K562 (cell line): ENCODE measurements around the gene GMPR2.

Experiments used
- CBX5 ChIP-seq: IDR thresholded peaks from 2 replicates; pipeline ENCODE4 v1.6.1; 2014; ENCODE audit warnings: low read depth, borderline replicate concordance
- ETV6 ChIP-seq, 3 experiments: fragments of 150-350 bp in 1 of 3; sonication (generic) in 1 of 3; formaldehyde crosslinking in 1 of 3; IDR thresholded peaks; 2 replicates each; pipeline versions ENCODE4 v1.6.1 to v1.8.0; 2014 to 2022; ENCODE audit warnings: borderline replicate concordance in 2 of 3, low read depth in 2 of 3, antibody characterized with exemption in 1 of 3, low read length in 1 of 3, mild to moderate bottlenecking in 1 of 3, missing genetic modification reagents in 1 of 3
- EZH2 ChIP-seq: IDR thresholded peaks from 2 replicates; pipeline ENCODE4 v1.6.1; 2012; ENCODE audit warnings: low read depth, mild to moderate bottlenecking, inconsistent platforms, low read length, borderline replicate concordance
- TARDBP ChIP-seq: fragments of 450-650 bp; IDR thresholded peaks from 2 replicates; pipeline ENCODE4 v1.6.1; 2016
- TSC22D4 ChIP-seq: fragments of 450-650 bp; IDR thresholded peaks from 2 replicates; pipeline ENCODE4 v1.6.1; 2016; ENCODE audit warnings: missing genetic modification characterization, missing biosample characterization, control low read depth
- TF ChIP-seq, protein P1 (sequence below): sonication (generic); formaldehyde crosslinking; IDR thresholded peaks from 2 replicates; pipeline ENCODE4 v1.9.0; 2022; ENCODE audit warnings: mild to moderate bottlenecking, missing genetic modification reagents
- TF ChIP-seq, protein P2 (sequence below): sonication (generic); formaldehyde crosslinking; IDR thresholded peaks from 2 replicates; pipeline ENCODE4 v1.8.1; 2022; ENCODE audit warnings: missing genetic modification reagents

DNA sequence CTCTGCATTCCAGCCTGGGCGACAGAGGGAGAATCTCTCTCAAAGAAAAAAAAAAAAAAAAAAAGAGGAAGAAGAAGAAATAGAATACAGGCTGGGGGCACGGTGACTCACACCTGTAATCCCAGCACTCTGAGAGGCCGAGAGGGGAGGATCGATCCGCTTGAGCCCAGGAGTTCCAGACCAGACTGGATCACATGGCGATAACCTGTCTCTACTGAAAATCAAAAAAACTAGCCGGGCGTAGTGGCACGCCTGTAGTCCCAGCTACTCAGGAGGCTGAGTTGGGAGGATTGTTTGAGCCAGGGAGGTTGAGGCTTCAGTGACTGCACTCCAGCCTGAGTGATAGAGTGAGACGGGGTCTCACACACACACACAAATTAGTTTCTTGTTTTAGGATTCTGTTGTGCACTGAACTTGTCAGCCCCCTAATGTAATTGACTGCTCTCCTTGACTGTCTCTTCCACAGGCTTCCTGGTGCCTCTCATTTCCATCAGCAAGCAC lies 10.7 kb downstream of the GMPR2 start:
- TF ChIP-seq TSC22D4 (no peak), EZH2 (no peak), CBX5 (no peak), ETV6 (IDR thresholded peaks at IDR 0.05; ENCODE audit: borderline replicate concordance in 1 of 2, low read depth in 2 of 2, low read length in 1 of 2) (no peak), ETV6 (CRISPR knock-in tag; IDR thresholded peaks at IDR 0.05; ENCODE audit: borderline replicate concordance) (no peak), TARDBP (no peak)
- TF ChIP-seq, protein P1, sequence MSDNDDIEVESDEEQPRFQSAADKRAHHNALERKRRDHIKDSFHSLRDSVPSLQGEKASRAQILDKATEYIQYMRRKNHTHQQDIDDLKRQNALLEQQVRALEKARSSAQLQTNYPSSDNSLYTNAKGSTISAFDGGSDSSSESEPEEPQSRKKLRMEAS: no peak
- TF ChIP-seq, protein P2, sequence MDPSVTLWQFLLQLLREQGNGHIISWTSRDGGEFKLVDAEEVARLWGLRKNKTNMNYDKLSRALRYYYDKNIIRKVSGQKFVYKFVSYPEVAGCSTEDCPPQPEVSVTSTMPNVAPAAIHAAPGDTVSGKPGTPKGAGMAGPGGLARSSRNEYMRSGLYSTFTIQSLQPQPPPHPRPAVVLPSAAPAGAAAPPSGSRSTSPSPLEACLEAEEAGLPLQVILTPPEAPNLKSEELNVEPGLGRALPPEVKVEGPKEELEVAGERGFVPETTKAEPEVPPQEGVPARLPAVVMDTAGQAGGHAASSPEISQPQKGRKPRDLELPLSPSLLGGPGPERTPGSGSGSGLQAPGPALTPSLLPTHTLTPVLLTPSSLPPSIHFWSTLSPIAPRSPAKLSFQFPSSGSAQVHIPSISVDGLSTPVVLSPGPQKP (CRISPR knock-in tag): no peak
